Lower leg skin (tissue), 4 donors: Measurements from ENCODE around the gene NSD1. TPM values are rescaled to one million over a fixed set of nuclear protein-coding genes. Genes with fewer than 3 reads are reported as not detected.
A peak's percentile ranks its signal among the peaks of the same experiment; 100 is the strongest.

Experiments used
- DNase-seq, 2 donors: peaks; one replicate each; pipeline ENCODE4 v3.0.0-alpha.2; 2019; ENCODE audit warnings: low spot score in 2 of 2
- H3K4me3 ChIP-seq: fragments of 200-600 bp; sonication (generic); 2 replicates; pipeline ENCODE4 v1.5.1; 2017; ENCODE audit warnings: mild to moderate bottlenecking, low read depth; ENCODE audit not compliant: poor library complexity, severe bottlenecking
- POLR2A ChIP-seq, 2 donors: fragments of 450-650 bp; IDR thresholded peaks; one replicate each; pipeline ENCODE4 v1.6.1; 2016 to 2017; ENCODE audit warnings: antibody characterized with exemption in 2 of 2, mild to moderate bottlenecking in 1 of 2, moderate library complexity in 1 of 2
- WGBS, 2 donors: methylation state at CpG; one replicate each; pipeline ENCODE4 v1.1.5; 2018; 5-methylcytosine and 5-hydroxymethylcytosine counted together
- intact Hi-C: fragments of 100-400 bp; cut with DNase I; formaldehyde crosslinking; loops from one replicate; pipeline ENCODE4 v1.15.0; 2023; ENCODE audit warnings: low total_unique reads
- total RNA-seq, 4 donors: library from RNA; depleted of rRNA; stranded (reverse); fragments of >200 nt; gene quantifications; one replicate each; pipeline ENCODE4 v1.1.0, GENCODE V29; 2016
- TF ChIP-seq, protein P1 (sequence below), 3 donors: fragments of 450-650 bp; IDR thresholded peaks; one replicate each; pipeline ENCODE4 v1.5.1; 2016; ENCODE audit warnings: antibody characterized with exemption in 3 of 3, mild to moderate bottlenecking in 3 of 3, moderate library complexity in 2 of 3

Gene NSD1
- total RNA-seq, 4 donors from 2014 or later = 25.1 to 36.8 (median 34.2) TPM

GRCh38 chr5:177209610-177210009 is 76.0 kb downstream of the NSD1 start:
- 63 to 86% methylated on average over 4 of the region's 4 CpGs for WGBS, 2 donors
- TF ChIP-seq, protein P1, sequence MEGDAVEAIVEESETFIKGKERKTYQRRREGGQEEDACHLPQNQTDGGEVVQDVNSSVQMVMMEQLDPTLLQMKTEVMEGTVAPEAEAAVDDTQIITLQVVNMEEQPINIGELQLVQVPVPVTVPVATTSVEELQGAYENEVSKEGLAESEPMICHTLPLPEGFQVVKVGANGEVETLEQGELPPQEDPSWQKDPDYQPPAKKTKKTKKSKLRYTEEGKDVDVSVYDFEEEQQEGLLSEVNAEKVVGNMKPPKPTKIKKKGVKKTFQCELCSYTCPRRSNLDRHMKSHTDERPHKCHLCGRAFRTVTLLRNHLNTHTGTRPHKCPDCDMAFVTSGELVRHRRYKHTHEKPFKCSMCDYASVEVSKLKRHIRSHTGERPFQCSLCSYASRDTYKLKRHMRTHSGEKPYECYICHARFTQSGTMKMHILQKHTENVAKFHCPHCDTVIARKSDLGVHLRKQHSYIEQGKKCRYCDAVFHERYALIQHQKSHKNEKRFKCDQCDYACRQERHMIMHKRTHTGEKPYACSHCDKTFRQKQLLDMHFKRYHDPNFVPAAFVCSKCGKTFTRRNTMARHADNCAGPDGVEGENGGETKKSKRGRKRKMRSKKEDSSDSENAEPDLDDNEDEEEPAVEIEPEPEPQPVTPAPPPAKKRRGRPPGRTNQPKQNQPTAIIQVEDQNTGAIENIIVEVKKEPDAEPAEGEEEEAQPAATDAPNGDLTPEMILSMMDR (IDR thresholded peaks at IDR 0.05) = no peak
- no peak for TF ChIP-seq POLR2A (IDR thresholded peaks at IDR 0.05)
- intact Hi-C loops = no loop called here
- DNase-seq = no peak
- no peak overlapping the region for H3K4me3 ChIP-seq

DNA sequence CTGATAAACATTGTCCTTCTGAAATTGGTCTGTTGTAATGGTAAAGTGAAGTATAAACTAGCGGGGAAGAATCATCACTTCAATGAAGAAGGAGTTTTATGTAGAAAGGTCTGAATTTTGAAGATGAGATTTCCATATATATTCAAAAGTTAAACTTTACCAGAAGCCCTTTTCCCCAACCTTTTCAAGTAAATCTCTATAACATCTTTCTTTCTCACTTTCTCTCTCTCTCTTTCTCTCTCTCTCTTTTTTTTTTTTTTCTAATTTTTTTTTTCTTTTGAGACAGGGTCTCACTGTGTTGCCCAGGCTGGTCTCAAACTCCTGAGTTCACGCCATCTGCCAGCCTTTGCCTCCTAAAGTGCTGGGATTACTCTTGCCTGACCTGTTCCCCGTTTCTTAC is 78.7 kb downstream of the NSD1 start:
- DNase-seq = no peak
- WGBS, 2 donors = 57 to 87% methylated on average over 3 of the region's 3 CpGs
- TF ChIP-seq, protein P1 (IDR thresholded peaks at IDR 0.05) = no peak
- TF ChIP-seq POLR2A (IDR thresholded peaks at IDR 0.05) = no peak
- intact Hi-C loops = no loop called here
- no peak overlapping the region for H3K4me3 ChIP-seq

DNA sequence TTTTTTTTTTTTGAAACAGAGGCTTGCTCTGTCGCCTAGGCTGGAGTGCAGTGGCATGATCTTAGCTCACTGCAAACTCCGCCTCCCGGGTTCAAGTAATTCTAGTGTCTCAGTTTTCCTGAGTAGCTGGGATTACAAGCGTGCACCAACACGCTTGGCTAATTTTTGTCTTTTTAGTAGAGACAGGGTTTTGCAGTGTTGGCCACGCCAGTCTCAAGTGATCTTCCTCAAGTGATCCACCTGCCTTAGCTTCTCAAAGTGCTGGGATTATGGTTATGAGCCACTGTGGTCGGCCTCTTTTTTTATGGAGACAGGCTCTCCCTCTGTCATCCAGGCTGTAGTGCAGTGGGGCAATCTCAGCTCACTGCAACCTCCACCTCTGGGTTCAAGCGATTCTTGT is 87.0 kb downstream of the NSD1 start:
- no peak overlapping the region for H3K4me3 ChIP-seq
- WGBS, 2 donors = 74 to 87% methylated on average over 8 of the region's 8 CpGs
- no peak for TF ChIP-seq POLR2A (IDR thresholded peaks at IDR 0.05)
- TF ChIP-seq, protein P1 (IDR thresholded peaks at IDR 0.05) = no peak
- DNase-seq = peak in 1 of 2 donors; percentile 60
- intact Hi-C loops = no loop called here

- intact Hi-C loops = no loop called here
- TF ChIP-seq, protein P1 (IDR thresholded peaks at IDR 0.05) = no peak
- DNase-seq = no peak
- WGBS, 2 donors = 91 to 92% methylated on average over 4 of the region's 4 CpGs
- H3K4me3 ChIP-seq = no peak overlapping the region
These were observed 88.7 kb downstream of the NSD1 start for GRCh38 chr5:177222269-177222668.

GRCh38 chr5:177225798-177226197 is 92.2 kb downstream of the NSD1 start:
- H3K4me3 ChIP-seq = no peak overlapping the region
- TF ChIP-seq, protein P1 (IDR thresholded peaks at IDR 0.05) = no peak
- no peak for TF ChIP-seq POLR2A (IDR thresholded peaks at IDR 0.05)
- 65 to 91% methylated on average over 4 of the region's 4 CpGs for WGBS, 2 donors
- intact Hi-C loops = no loop called here
- no peak for DNase-seq

DNA sequence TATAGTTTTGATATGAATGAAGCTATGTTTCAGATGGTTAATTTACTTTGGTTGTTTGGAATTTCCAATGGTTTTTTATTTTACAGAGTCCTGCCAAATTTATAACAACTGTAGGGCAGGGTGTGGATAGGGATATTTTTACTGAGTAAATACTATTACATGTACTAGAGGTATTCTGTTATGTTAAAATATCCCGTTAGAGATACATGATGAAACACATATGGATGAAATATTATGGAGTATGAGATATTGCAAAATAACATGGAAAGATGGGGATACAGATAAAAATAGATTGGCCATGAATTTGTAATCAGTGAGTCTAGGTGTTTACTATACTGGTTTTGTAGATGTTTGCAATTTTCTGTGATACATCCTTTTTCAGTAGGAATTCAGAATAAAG is 93.3 kb downstream of the NSD1 start:
- intact Hi-C loops = no loop called here
- no peak for DNase-seq

More for the DNA sequence above, 93.3 kb downstream of the NSD1 start:
- WGBS, 2 donors = 47 to 48% methylated on average over 1 of the region's 1 CpG
- TF ChIP-seq, protein P1 (IDR thresholded peaks at IDR 0.05) = no peak
- TF ChIP-seq POLR2A (IDR thresholded peaks at IDR 0.05) = no peak
- no peak overlapping the region for H3K4me3 ChIP-seq
